ENCODE results near the gene CRBN. TPM values are rescaled to one million over a fixed set of nuclear protein-coding genes. Genes with fewer than 3 reads are reported as not detected.

Gene CRBN
- total and polyA plus RNA-seq, 2 of the 13 experiments (the other 11 are each of a cell fraction or from before 2014, with no cell fraction given), result 30.8 to 36.1 TPM

GRCh38 chr3:3126477-3127431, 52.7 kb downstream of the CRBN start, which contains the start of gene TRNT1 (continued):
- TF ChIP-seq FUBP1 (CRISPR knock-in tag; IDR thresholded peaks at IDR 0.05; ENCODE audit: borderline replicate concordance) (no peak), SNAPC2 (CRISPR knock-in tag; IDR thresholded peaks at IDR 0.05) (0 out of 2 replicates have a peak, but pooled peaks have one; percentile 22), ZNF432 (CRISPR knock-in tag; IDR thresholded peaks at IDR 0.05; ENCODE audit: borderline replicate concordance) (no peak), ZFP90 (CRISPR knock-in tag; IDR thresholded peaks at IDR 0.05; ENCODE audit: borderline replicate concordance) (peak; percentile 97), RELA (CRISPR knock-in tag; IDR thresholded peaks at IDR 0.05) (no peak), ZKSCAN8 (CRISPR knock-in tag; IDR thresholded peaks at IDR 0.05; ENCODE audit: borderline replicate concordance) (peak; percentile 15), NFE2L1 (CRISPR knock-in tag; IDR thresholded peaks at IDR 0.05; ENCODE audit: borderline replicate concordance) (no peak), ZNF746 (CRISPR knock-in tag; IDR thresholded peaks at IDR 0.05) (peak; percentile 49), MAF1 (CRISPR knock-in tag; IDR thresholded peaks at IDR 0.05; ENCODE audit: borderline replicate concordance) (peak; percentile 68; the same call in 1 of the 2 replicates), ZBTB10 (CRISPR knock-in tag; IDR thresholded peaks at IDR 0.05; ENCODE audit: borderline replicate concordance) (no peak)
- TF ChIP-seq, protein P1, sequence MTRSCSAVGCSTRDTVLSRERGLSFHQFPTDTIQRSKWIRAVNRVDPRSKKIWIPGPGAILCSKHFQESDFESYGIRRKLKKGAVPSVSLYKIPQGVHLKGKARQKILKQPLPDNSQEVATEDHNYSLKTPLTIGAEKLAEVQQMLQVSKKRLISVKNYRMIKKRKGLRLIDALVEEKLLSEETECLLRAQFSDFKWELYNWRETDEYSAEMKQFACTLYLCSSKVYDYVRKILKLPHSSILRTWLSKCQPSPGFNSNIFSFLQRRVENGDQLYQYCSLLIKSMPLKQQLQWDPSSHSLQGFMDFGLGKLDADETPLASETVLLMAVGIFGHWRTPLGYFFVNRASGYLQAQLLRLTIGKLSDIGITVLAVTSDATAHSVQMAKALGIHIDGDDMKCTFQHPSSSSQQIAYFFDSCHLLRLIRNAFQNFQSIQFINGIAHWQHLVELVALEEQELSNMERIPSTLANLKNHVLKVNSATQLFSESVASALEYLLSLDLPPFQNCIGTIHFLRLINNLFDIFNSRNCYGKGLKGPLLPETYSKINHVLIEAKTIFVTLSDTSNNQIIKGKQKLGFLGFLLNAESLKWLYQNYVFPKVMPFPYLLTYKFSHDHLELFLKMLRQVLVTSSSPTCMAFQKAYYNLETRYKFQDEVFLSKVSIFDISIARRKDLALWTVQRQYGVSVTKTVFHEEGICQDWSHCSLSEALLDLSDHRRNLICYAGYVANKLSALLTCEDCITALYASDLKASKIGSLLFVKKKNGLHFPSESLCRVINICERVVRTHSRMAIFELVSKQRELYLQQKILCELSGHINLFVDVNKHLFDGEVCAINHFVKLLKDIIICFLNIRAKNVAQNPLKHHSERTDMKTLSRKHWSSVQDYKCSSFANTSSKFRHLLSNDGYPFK (CRISPR knock-in tag; IDR thresholded peaks at IDR 0.05; ENCODE audit: borderline replicate concordance), result peak; percentile 48; the same call in 1 of the 2 replicates
- TF ChIP-seq, protein P2, sequence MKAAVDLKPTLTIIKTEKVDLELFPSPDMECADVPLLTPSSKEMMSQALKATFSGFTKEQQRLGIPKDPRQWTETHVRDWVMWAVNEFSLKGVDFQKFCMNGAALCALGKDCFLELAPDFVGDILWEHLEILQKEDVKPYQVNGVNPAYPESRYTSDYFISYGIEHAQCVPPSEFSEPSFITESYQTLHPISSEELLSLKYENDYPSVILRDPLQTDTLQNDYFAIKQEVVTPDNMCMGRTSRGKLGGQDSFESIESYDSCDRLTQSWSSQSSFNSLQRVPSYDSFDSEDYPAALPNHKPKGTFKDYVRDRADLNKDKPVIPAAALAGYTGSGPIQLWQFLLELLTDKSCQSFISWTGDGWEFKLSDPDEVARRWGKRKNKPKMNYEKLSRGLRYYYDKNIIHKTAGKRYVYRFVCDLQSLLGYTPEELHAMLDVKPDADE (CRISPR knock-in tag; IDR thresholded peaks at IDR 0.05), result no peak; the same call in 1 of the 2 replicates

Measured in HepG2 (cell line).